ENCODE measurements around the gene GPR15. TPM values are rescaled to one million over a fixed set of nuclear protein-coding genes. Genes with fewer than 3 reads are reported as not detected.

GPR15 gene
- total and polyA plus RNA-seq, 4 donors = not detected

DNA sequence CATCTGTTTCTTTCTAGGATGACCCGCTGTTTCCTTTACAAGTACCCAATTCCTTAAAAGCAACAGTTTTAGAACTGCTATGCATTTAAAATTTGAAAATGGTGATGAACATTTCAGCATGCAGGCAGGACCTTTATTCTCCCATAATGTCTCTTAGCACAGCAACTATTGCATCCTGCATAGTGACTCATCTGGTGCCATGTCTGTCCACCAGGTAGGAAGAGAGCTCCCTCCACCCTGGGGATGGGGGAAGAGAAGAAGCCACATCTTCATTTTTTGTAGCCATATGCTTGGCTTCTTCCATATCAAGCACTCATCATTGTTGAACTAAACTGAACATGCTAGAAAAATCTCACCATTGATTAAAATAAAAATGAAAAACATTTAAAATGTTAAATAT is 9.9 kb downstream of the GPR15 start:
- H3K9me3 ChIP-seq (ENCODE audit: control insufficient read depth, insufficient read depth, low read length) = no peaks in the 10 kb centered on the region
- no peaks in the 10 kb centered on the region for H3K27me3 ChIP-seq (ENCODE audit: control insufficient read depth, insufficient read depth, low read length)
- H3K36me3 ChIP-seq (ENCODE audit: control insufficient read depth, insufficient read depth, low read length) = no peaks in the 10 kb centered on the region
- WGBS (ENCODE audit: insufficient coverage) = no CpG with 5 or more reads among the region's 1 CpG
- no peak overlapping the region for H3K27ac ChIP-seq (ENCODE audit: low read depth, low read length)
- no peak for DNase-seq (ENCODE audit: low read depth in 4 of 6, low spot score in 6 of 6)
- no peaks in the 10 kb centered on the region for H3K4me1 ChIP-seq (ENCODE audit: control insufficient read depth, insufficient read depth, low read length)
- H3K4me3 ChIP-seq (ENCODE audit: low read depth, low read length) = no peak overlapping the region

DNA sequence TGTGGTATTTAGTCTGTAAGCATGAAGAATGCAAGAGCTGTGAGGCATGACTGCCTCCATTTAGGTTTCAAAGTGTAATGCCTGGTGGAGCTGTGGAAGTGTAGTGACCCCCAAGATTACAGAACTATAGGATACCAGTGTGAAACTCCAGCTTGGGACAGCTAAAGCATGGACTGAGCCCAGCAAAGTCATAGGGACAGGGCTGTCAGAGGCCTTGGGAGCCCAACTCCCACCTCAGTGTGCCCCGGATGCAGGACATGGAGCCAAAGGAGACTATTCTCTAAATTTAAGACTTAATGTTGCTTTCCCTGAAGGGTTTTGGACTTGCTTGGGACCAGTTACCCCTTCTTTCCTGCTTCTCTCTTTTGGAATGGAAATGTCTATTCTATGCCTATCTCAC is 10.8 kb downstream of the GPR15 start:
- no peak for DNase-seq (ENCODE audit: low read depth in 4 of 6, low spot score in 6 of 6)
- Histone ChIP-seq H3K4me1 (ENCODE audit: control insufficient read depth, insufficient read depth, low read length) (no peaks in the 10 kb centered on the region), H3K27ac (ENCODE audit: low read depth, low read length) (no peak overlapping the region), H3K27me3 (ENCODE audit: control insufficient read depth, insufficient read depth, low read length) (no peaks in the 10 kb centered on the region), H3K9me3 (ENCODE audit: control insufficient read depth, insufficient read depth, low read length) (no peaks in the 10 kb centered on the region), H3K36me3 (ENCODE audit: control insufficient read depth, insufficient read depth, low read length) (no peaks in the 10 kb centered on the region), H3K4me3 (ENCODE audit: low read depth, low read length) (no peak overlapping the region)
- 75% methylated on average over 1 of the region's 1 CpG for WGBS (ENCODE audit: insufficient coverage)

DNA sequence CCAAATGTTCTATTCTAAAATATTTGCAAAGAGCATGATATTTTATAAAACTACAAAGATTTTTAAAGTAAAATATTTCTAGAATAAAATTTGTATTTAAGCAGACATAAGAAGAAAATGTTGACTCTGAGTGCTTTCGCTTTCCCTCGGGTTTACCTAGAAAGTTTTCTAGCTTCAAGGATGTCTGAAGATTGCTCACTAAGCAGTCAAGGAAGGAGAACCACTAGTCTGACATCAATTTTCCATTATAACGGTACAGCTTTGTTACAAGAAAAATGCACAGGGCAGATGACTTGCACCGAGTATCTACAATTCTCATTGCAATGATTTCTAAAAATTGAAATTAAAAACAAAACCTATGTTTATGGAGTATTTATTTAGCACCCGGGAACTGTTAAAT is 14.2 kb downstream of the GPR15 start:
- Histone ChIP-seq H3K27me3 (ENCODE audit: control insufficient read depth, insufficient read depth, low read length) (no peaks in the 10 kb centered on the region), H3K4me3 (ENCODE audit: low read depth, low read length) (no peak overlapping the region), H3K36me3 (ENCODE audit: control insufficient read depth, insufficient read depth, low read length) (no peaks in the 10 kb centered on the region), H3K4me1 (ENCODE audit: control insufficient read depth, insufficient read depth, low read length) (no peaks in the 10 kb centered on the region), H3K27ac (ENCODE audit: low read depth, low read length) (no peak overlapping the region), H3K9me3 (ENCODE audit: control insufficient read depth, insufficient read depth, low read length) (no peaks in the 10 kb centered on the region)
- no CpG with 5 or more reads among the region's 5 CpGs for WGBS (ENCODE audit: insufficient coverage)
- DNase-seq (ENCODE audit: low read depth in 4 of 6, low spot score in 6 of 6) = no peak

DNA sequence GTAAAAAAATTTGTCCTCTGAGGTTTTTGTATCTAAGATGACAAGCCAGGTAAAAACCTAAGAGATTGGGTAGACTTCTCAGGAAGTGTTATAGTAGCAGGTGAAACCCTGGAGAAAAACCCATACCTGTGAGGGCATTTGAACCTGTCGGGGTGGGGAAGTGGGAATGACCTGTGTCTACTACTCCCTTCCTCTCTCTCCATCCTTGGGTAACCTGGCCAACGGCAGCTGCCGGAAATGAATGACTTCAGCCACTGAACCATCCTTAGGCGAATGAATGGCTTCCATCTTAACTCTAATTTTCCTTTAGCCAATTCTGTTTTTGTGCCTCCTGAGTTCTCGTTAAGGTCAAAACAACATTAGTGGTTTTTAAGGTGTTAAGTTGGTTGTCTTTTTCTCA is 16.8 kb downstream of the GPR15 start:
- no peak for DNase-seq (ENCODE audit: low read depth in 4 of 6, low spot score in 6 of 6)
- WGBS (ENCODE audit: insufficient coverage) = 70% methylated on average over 2 of the region's 5 CpGs

DNA sequence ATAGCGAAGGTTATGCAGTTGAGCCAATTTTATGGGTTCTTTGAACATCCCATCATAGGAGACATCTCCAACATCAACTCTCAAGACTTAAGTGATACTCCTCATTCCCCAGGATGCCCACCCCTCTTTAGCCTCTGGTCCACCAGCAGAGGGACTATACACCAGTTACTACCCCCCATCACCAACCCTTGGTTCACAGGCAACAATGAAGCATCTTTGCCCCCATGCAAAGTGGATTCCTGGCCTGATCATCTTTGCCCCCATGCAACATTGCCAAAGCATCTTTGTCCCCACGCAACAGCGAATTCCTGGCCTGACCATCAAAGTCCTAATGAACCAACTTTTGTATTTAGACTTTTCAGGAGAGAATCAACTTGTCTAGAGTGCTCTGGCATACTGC is 19.1 kb downstream of the GPR15 start:
- 100% methylated on average over 2 of the region's 3 CpGs for WGBS (ENCODE audit: insufficient coverage)
- no peak overlapping the region for H3K4me3 ChIP-seq (ENCODE audit: low read depth, low read length)
- H3K36me3 ChIP-seq (ENCODE audit: control insufficient read depth, insufficient read depth, low read length) = no peaks in the 10 kb centered on the region

More for the DNA sequence above, 16.8 kb downstream of the GPR15 start:
- no peaks in the 10 kb centered on the region for H3K27me3 ChIP-seq (ENCODE audit: control insufficient read depth, insufficient read depth, low read length)
- H3K4me1 ChIP-seq (ENCODE audit: control insufficient read depth, insufficient read depth, low read length) = no peaks in the 10 kb centered on the region
- no peak overlapping the region for H3K27ac ChIP-seq (ENCODE audit: low read depth, low read length)
- H3K36me3 ChIP-seq (ENCODE audit: control insufficient read depth, insufficient read depth, low read length) = no peaks in the 10 kb centered on the region
- no peaks in the 10 kb centered on the region for H3K9me3 ChIP-seq (ENCODE audit: control insufficient read depth, insufficient read depth, low read length)
- H3K4me3 ChIP-seq (ENCODE audit: low read depth, low read length) = no peak overlapping the region

DNA sequence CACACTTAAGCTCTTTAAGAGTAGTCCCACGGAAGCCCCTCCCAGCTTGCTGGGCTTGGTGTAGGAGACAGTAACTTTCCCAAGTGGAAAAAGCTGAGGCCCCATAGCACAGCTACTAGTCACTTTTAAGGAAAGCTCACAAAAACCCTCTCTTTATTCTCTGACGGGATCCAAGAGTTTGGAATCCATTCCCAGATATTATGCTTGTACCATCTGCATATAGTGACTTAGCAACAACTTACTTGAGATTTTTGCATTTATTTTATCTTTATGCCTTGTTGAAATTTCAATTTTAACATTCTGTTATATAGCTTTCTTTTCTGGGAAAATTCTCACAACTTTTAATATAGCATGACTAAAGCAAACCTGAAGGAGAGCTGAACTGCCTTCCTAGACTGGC is 19.5 kb downstream of the GPR15 start:
- Histone ChIP-seq H3K4me1 (ENCODE audit: control insufficient read depth, insufficient read depth, low read length) (no peaks in the 10 kb centered on the region), H3K27ac (ENCODE audit: low read depth, low read length) (no peak overlapping the region)
- WGBS (ENCODE audit: insufficient coverage) = no CpG with 5 or more reads among the region's 2 CpGs

More for the DNA sequence above, 19.1 kb downstream of the GPR15 start:
- no peak for DNase-seq (ENCODE audit: low read depth in 4 of 6, low spot score in 6 of 6)
- Histone ChIP-seq H3K4me1 (ENCODE audit: control insufficient read depth, insufficient read depth, low read length) (no peaks in the 10 kb centered on the region), H3K9me3 (ENCODE audit: control insufficient read depth, insufficient read depth, low read length) (no peaks in the 10 kb centered on the region), H3K27ac (ENCODE audit: low read depth, low read length) (no peak overlapping the region), H3K27me3 (ENCODE audit: control insufficient read depth, insufficient read depth, low read length) (no peaks in the 10 kb centered on the region)

DNA sequence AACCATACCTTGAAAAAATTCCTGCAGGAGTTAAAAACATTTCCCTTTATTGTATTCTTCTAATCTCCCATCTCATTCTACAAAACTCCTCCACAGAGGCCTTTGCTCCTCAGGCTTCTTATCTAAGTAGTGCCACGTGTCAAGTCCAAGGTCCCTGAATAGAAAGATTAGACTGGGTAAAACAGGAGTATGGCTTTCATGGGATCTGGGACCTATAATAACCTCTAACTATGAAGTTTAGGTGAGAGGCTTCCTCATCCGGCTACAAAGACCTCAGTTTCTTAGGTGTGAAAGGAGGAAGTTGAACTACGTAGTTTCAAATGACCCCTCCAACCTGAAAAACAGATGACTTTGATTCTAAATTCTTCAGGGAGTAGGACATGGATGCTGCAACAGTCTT is 20.0 kb downstream of the GPR15 start:
- Histone ChIP-seq H3K36me3 (ENCODE audit: control insufficient read depth, insufficient read depth, low read length) (no peaks in the 10 kb centered on the region), H3K9me3 (ENCODE audit: control insufficient read depth, insufficient read depth, low read length) (no peaks in the 10 kb centered on the region), H3K27ac (ENCODE audit: low read depth, low read length) (no peak overlapping the region), H3K27me3 (ENCODE audit: control insufficient read depth, insufficient read depth, low read length) (no peaks in the 10 kb centered on the region), H3K4me3 (ENCODE audit: low read depth, low read length) (no peak overlapping the region), H3K4me1 (ENCODE audit: control insufficient read depth, insufficient read depth, low read length) (no peaks in the 10 kb centered on the region)
- DNase-seq (ENCODE audit: low read depth in 4 of 6, low spot score in 6 of 6) = no peak
- WGBS (ENCODE audit: insufficient coverage) = no CpG with 5 or more reads among the region's 3 CpGs

More for the DNA sequence above, 19.5 kb downstream of the GPR15 start:
- H3K9me3 ChIP-seq (ENCODE audit: control insufficient read depth, insufficient read depth, low read length) = no peaks in the 10 kb centered on the region
- no peaks in the 10 kb centered on the region for H3K27me3 ChIP-seq (ENCODE audit: control insufficient read depth, insufficient read depth, low read length)
- no peak overlapping the region for H3K4me3 ChIP-seq (ENCODE audit: low read depth, low read length)
- H3K36me3 ChIP-seq (ENCODE audit: control insufficient read depth, insufficient read depth, low read length) = no peaks in the 10 kb centered on the region
- DNase-seq (ENCODE audit: low read depth in 4 of 6, low spot score in 6 of 6) = peak in 1 of 6 donors; percentile 76

DNA sequence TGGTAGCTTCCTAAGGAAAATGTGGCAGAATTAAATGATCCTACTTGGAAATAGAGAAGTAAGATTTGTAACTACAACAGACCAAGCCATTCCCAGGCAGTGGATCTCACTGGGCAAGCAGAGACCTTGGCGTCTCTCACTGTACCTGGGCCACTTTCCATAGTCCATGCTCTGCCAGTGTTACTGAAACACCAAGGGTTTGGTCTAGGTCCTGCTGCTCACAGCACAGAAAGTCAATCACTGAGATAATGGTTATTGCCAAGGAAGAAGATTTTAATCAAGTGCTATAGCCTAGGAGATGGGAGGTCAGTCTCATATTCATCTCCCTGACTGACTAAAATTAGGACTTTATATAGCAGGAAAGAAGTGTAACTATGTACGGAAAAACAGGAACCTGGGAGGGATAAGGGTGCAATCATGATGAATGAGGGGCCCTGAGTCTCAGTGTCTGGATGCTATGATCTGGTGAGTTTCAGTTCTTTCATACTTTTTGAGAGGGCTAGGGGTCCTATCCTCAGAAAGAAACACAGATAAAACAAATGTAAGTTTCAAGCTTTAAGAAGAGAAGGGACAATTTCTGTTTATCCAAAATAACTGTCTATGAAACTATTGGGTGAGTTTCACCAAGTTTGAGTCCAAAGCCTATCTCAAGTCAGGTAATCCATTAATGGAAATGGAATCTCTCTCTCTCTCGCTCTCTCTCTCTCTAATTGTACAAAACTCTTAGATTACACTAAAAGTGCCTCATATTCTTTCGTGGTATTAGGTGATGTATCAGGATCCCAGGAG is 20.6 kb downstream of the GPR15 start:
- WGBS (ENCODE audit: insufficient coverage) = 60% methylated on average over 1 of the region's 4 CpGs
- no peaks in the 10 kb centered on the region for H3K36me3 ChIP-seq (ENCODE audit: control insufficient read depth, insufficient read depth, low read length)
- H3K4me3 ChIP-seq (ENCODE audit: low read depth, low read length) = no peak overlapping the region
- H3K27me3 ChIP-seq (ENCODE audit: control insufficient read depth, insufficient read depth, low read length) = no peaks in the 10 kb centered on the region
- DNase-seq (ENCODE audit: low read depth in 4 of 6, low spot score in 6 of 6) = no peak
- no peaks in the 10 kb centered on the region for H3K9me3 ChIP-seq (ENCODE audit: control insufficient read depth, insufficient read depth, low read length)
- no peaks in the 10 kb centered on the region for H3K4me1 ChIP-seq (ENCODE audit: control insufficient read depth, insufficient read depth, low read length)
- H3K27ac ChIP-seq (ENCODE audit: low read depth, low read length) = no peak overlapping the region

DNA sequence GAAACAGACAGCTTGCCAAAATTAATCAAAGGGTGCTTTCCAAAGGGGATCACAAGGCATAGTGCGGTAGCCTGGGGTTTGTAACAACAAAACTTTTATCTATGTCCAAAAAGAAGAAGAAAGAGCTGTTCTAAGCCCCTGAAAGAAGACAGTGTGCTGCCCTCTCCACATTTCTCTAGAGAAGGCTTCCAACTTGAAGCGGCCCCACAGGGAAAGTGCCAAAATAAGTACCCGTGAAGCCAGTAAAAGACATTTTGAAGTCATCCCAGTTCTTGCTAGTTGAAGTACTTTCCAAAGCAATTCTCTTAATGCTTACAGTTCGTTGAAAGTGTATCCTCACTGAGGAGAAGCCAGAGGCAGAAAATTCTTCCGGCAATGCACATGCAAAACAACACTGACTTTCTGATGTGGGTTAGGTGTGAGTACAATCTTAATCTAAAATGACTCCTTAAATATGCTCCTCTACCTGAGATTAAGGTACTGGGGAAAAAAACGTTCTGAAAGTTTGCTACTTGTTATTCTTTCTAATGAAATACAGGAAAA is 21.3 kb downstream of the GPR15 start:
- WGBS (ENCODE audit: insufficient coverage) = 57% methylated on average over 1 of the region's 6 CpGs
- no peaks in the 10 kb centered on the region for H3K4me1 ChIP-seq (ENCODE audit: control insufficient read depth, insufficient read depth, low read length)
- no peak overlapping the region for H3K4me3 ChIP-seq (ENCODE audit: low read depth, low read length)
- H3K27me3 ChIP-seq (ENCODE audit: control insufficient read depth, insufficient read depth, low read length) = no peaks in the 10 kb centered on the region
- no peaks in the 10 kb centered on the region for H3K9me3 ChIP-seq (ENCODE audit: control insufficient read depth, insufficient read depth, low read length)
- peak in 1 of 6 donors; percentile 37 for DNase-seq (ENCODE audit: low read depth in 4 of 6, low spot score in 6 of 6)
- no peaks in the 10 kb centered on the region for H3K36me3 ChIP-seq (ENCODE audit: control insufficient read depth, insufficient read depth, low read length)
- no peak overlapping the region for H3K27ac ChIP-seq (ENCODE audit: low read depth, low read length)

DNA sequence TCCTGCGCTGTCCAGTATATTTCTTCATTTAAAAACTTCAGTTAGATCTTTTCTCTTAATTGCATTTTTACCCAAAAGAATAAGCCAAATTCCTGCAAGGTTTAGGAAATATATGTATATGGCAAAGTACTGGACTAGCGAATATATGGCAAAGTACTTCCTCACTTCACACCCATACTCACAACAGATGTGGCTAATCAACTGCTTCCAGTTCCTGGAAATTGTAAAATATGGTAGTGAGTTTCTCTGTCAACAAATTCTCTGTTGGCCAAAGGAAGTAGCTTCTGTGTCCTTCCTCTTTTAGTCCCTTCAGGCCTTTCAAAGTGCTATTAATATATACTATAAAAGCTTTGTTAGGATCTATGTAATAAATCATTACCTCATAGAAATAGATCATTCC is 22.0 kb downstream of the GPR15 start:
- no peaks in the 10 kb centered on the region for H3K27me3 ChIP-seq (ENCODE audit: control insufficient read depth, insufficient read depth, low read length)
- no peak overlapping the region for H3K27ac ChIP-seq (ENCODE audit: low read depth, low read length)
- no peaks in the 10 kb centered on the region for H3K9me3 ChIP-seq (ENCODE audit: control insufficient read depth, insufficient read depth, low read length)
- H3K4me1 ChIP-seq (ENCODE audit: control insufficient read depth, insufficient read depth, low read length) = no peaks in the 10 kb centered on the region
- WGBS (ENCODE audit: insufficient coverage) = no CpG with 5 or more reads among the region's 2 CpGs
- H3K36me3 ChIP-seq (ENCODE audit: control insufficient read depth, insufficient read depth, low read length) = no peaks in the 10 kb centered on the region
- no peak overlapping the region for H3K4me3 ChIP-seq (ENCODE audit: low read depth, low read length)
- peak in 1 of 6 donors; percentile 13 for DNase-seq (ENCODE audit: low read depth in 4 of 6, low spot score in 6 of 6)
